Activated CD4-positive, alpha-beta T cell treated with anti-CD3 and anti-CD28 coated beads, Interleukin-2, amount 10 ng/mL, durations not matched to agents 7 days and 5 days (primary cell): Measurements from ENCODE around the gene LRP1. TPM values are rescaled to one million over a fixed set of nuclear protein-coding genes. Genes with fewer than 3 reads are reported as not detected.
A peak's percentile ranks its signal among the peaks of the same experiment; 100 is the strongest.

Experiments
- CTCF ChIA-PET: fragments of 350-600 bp; sonication (Branson Sonifier 250); formaldehyde crosslinking; loops from one replicate; lab custom pipeline; 2021; ENCODE audit warnings: antibody characterized with exemption; lab: Charles Lee
- POLR2A ChIA-PET: fragments of 350-600 bp; sonication (Branson Sonifier 250); formaldehyde crosslinking; loops from one replicate; lab custom pipeline; 2021; ENCODE audit warnings: antibody characterized with exemption; lab: Charles Lee
- DNase-seq: peaks from one replicate; pipeline ENCODE4 v3.0.0-alpha.2; 2020
- H3K27ac Mint-ChIP-seq: one replicate; pipeline ENCODE4 v1.8.0; 2021; ENCODE audit warnings: mild to moderate bottlenecking, moderate library complexity, mixed read lengths
- H3K27me3 Mint-ChIP-seq: one replicate; pipeline ENCODE4 v1.8.0; 2021; ENCODE audit warnings: mixed read lengths
- H3K36me3 Mint-ChIP-seq: one replicate; pipeline ENCODE4 v1.8.0; 2021; ENCODE audit warnings: low read depth, mixed read lengths
- H3K4me1 Mint-ChIP-seq: one replicate; pipeline ENCODE4 v1.8.0; 2021; ENCODE audit warnings: mixed read lengths
- H3K4me3 Mint-ChIP-seq: one replicate; pipeline ENCODE4 v1.8.0; 2021; ENCODE audit warnings: mild to moderate bottlenecking, moderate library complexity, mixed read lengths
- H3K9me3 Mint-ChIP-seq: one replicate; pipeline ENCODE4 v1.8.0; 2021; ENCODE audit warnings: mixed read lengths
- total RNA-seq, 2 experiments: library from RNA; stranded (reverse); gene quantifications; one replicate each; pipeline ENCODE4 v1.2.3, GENCODE V29; 2021

LRP1 gene
- total RNA-seq, 2 experiments from 2014 or later = 0.94 TPM

GRCh38 chr12:57154804-57155434 lies 26.6 kb downstream of the LRP1 start:
- Mint-ChIP-seq H3K4me1 (peaks cover 14% of the 10 kb centered on the region), H3K4me3 (no peak overlapping the region), H3K27ac (no peak overlapping the region), H3K36me3 (no peaks in the 10 kb centered on the region), H3K27me3 (no peaks in the 10 kb centered on the region), H3K9me3 (no peaks in the 10 kb centered on the region)
- no peak for DNase-seq
- ChIA-PET POLR2A (no interaction called here), CTCF (no interaction called here)

- H3K36me3 Mint-ChIP-seq = no peaks in the 10 kb centered on the region
- H3K4me1 Mint-ChIP-seq = peaks cover 14% of the 10 kb centered on the region
- no peaks in the 10 kb centered on the region for H3K9me3 Mint-ChIP-seq
- H3K27ac Mint-ChIP-seq = no peak overlapping the region
- no peak for DNase-seq
- no peak overlapping the region for H3K4me3 Mint-ChIP-seq
- ChIA-PET POLR2A (no interaction called here), CTCF (interaction anchor here (1.0 to 2.1 kb wide), 2 partner anchors 27 to 86 kb away, joined by 3 to 7 read pairs; partner anchors contain the start of gene LRP1)
- no peaks in the 10 kb centered on the region for H3K27me3 Mint-ChIP-seq
Observed at GRCh38 chr12:57156701-57157403, 28.6 kb downstream of the LRP1 start.

GRCh38 chr12:57157588-57158173 lies 29.4 kb downstream of the LRP1 start:
- Mint-ChIP-seq H3K27ac (no peak overlapping the region), H3K4me1 (peaks cover 14% of the 10 kb centered on the region), H3K4me3 (no peak overlapping the region), H3K9me3 (no peaks in the 10 kb centered on the region), H3K27me3 (no peaks in the 10 kb centered on the region), H3K36me3 (no peaks in the 10 kb centered on the region)
- ChIA-PET POLR2A (no interaction called here), CTCF (interaction anchor here (1.0 to 2.1 kb wide), 5 partner anchors 25 to 85 kb away, joined by 3 to 7 read pairs (median 4); partner anchors contain the start of gene LRP1)
- peak; percentile 11 for DNase-seq

DNA sequence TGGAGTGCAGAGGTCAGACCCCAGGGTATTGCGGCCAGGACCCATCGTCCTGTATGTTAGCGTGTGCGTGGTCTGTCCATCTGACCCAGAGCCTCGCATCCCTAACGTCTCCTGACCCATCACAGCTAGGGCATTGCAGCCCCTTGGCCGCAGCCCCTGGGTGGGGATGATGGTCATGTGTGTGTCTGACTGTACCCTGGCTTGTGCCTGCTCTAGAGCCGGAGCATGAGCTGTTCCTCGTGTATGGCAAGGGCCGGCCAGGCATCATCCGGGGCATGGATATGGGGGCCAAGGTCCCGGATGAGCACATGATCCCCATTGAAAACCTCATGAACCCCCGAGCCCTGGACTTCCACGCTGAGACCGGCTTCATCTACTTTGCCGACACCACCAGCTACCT lies 29.9 kb downstream of the LRP1 start:
- Mint-ChIP-seq H3K4me1 (peaks cover 14% of the 10 kb centered on the region), H3K27ac (no peak overlapping the region), H3K4me3 (no peak overlapping the region), H3K9me3 (no peaks in the 10 kb centered on the region), H3K27me3 (no peaks in the 10 kb centered on the region), H3K36me3 (no peaks in the 10 kb centered on the region)
- ChIA-PET CTCF (interaction anchor here (1.1 to 2.1 kb wide), 4 partner anchors 25 to 34 kb away, joined by 3 to 7 read pairs (median 4); partner anchors contain the start of gene LRP1), POLR2A (no interaction called here)
- DNase-seq = no peak

DNA sequence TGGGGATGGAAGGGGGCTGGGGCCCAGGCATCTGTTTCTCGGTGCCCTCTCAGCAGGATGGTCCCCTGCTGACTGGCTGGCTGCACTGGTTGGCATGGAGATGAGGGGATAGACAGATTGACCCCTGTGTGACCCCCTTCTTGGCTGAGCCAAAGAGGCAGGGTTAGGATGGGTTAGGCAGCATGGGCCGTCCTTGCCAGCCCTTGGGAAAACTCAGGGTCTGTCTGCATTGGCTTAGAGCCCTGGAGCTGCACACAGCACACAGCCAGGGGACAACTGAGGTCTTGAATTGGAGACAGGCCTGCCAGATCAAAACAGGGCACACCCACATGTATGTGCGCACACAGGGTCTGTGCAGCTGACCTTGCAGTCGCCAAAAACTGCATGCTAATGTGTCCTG lies 30.4 kb downstream of the LRP1 start:
- H3K4me1 Mint-ChIP-seq = peaks cover 14% of the 10 kb centered on the region
- H3K27ac Mint-ChIP-seq = no peak overlapping the region
- no peak overlapping the region for H3K4me3 Mint-ChIP-seq
- DNase-seq = no peak
- CTCF ChIA-PET = interaction anchor here (1.1 to 2.1 kb wide), 3 partner anchors 25 to 34 kb away, joined by 3 to 7 read pairs (median 4); partner anchors contain the start of gene LRP1
- H3K36me3 Mint-ChIP-seq = no peaks in the 10 kb centered on the region
- H3K27me3 Mint-ChIP-seq = no peaks in the 10 kb centered on the region
- POLR2A ChIA-PET = no interaction called here
- no peaks in the 10 kb centered on the region for H3K9me3 Mint-ChIP-seq

- POLR2A ChIA-PET = no interaction called here
- no peaks in the 10 kb centered on the region for H3K27me3 Mint-ChIP-seq
- H3K9me3 Mint-ChIP-seq = no peaks in the 10 kb centered on the region
- CTCF ChIA-PET = interaction anchor here (1.1 to 1.4 kb wide), 2 partner anchors 10 to 35 kb away, joined by 3 to 5 read pairs; no protein-coding TSS in a partner anchor
- no peak for DNase-seq
- peaks cover 14% of the 10 kb centered on the region for H3K4me1 Mint-ChIP-seq
- no peak overlapping the region for H3K27ac Mint-ChIP-seq
- no peaks in the 10 kb centered on the region for H3K36me3 Mint-ChIP-seq
- no peak overlapping the region for H3K4me3 Mint-ChIP-seq
Observed at GRCh38 chr12:57159311-57159710, 31.0 kb downstream of the LRP1 start.

GRCh38 chr12:57160040-57160439 lies 31.8 kb downstream of the LRP1 start:
- POLR2A ChIA-PET = no interaction called here
- H3K27me3 Mint-ChIP-seq = no peaks in the 10 kb centered on the region

GRCh38 chr12:57160741-57161140 lies 32.5 kb downstream of the LRP1 start:
- ChIA-PET CTCF (interaction anchor here (1.7 kb wide), 1 partner anchor 13 kb away, joined by 6 read pairs; no protein-coding TSS in a partner anchor), POLR2A (no interaction called here)
- no peak for DNase-seq
- peaks cover 14% of the 10 kb centered on the region for H3K4me1 Mint-ChIP-seq
- H3K4me3 Mint-ChIP-seq = no peak overlapping the region
- H3K36me3 Mint-ChIP-seq = no peaks in the 10 kb centered on the region
- H3K27ac Mint-ChIP-seq = no peak overlapping the region
- no peaks in the 10 kb centered on the region for H3K27me3 Mint-ChIP-seq
- H3K9me3 Mint-ChIP-seq = no peaks in the 10 kb centered on the region

More at GRCh38 chr12:57160040-57160439, 31.8 kb downstream of the LRP1 start:
- CTCF ChIA-PET = interaction anchor here (0.6 to 1.7 kb wide), 4 partner anchors 10 to 783 kb away, joined by 3 to 6 read pairs (median 4); no protein-coding TSS in a partner anchor
- Mint-ChIP-seq H3K4me3 (no peak overlapping the region), H3K4me1 (peaks cover 14% of the 10 kb centered on the region), H3K36me3 (no peaks in the 10 kb centered on the region), H3K27ac (no peak overlapping the region), H3K9me3 (no peaks in the 10 kb centered on the region)
- no peak for DNase-seq

GRCh38 chr12:57161491-57161890 lies 33.2 kb downstream of the LRP1 start:
- ChIA-PET CTCF (no interaction called here), POLR2A (no interaction called here)
- no peak for DNase-seq
- H3K27ac Mint-ChIP-seq = no peak overlapping the region
- H3K4me1 Mint-ChIP-seq = peaks cover 14% of the 10 kb centered on the region
- no peaks in the 10 kb centered on the region for H3K36me3 Mint-ChIP-seq
- no peaks in the 10 kb centered on the region for H3K9me3 Mint-ChIP-seq
- no peaks in the 10 kb centered on the region for H3K27me3 Mint-ChIP-seq
- H3K4me3 Mint-ChIP-seq = no peak overlapping the region

DNA sequence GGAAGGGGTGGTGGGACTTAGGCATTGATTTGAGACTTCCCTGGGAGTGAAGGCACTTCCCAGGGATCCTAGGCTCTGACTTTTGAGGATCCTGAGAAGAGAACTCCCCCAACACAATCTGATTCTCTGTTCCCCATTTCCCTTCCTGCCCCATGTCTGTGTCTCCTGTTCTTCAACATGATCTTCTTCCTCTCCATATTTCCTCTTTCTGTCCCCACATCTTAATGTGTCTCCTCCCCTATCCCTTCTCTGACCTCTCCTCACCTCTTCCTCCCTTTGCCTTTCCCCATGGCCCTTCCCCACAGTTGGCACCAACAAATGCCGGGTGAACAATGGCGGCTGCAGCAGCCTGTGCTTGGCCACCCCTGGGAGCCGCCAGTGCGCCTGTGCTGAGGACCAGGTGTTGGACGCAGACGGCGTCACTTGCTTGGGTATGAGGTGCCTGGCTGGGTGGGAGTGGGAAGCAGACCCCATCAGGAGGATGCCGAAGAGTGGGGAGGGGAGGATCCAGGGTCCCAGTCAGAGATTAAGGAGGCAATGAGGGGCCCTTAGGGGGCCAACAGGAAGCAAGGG lies 34.4 kb downstream of the LRP1 start:
- H3K4me1 Mint-ChIP-seq = peaks cover 7% of the 10 kb centered on the region
- DNase-seq = no peak
- CTCF ChIA-PET = no interaction called here
- POLR2A ChIA-PET = no interaction called here
- H3K4me3 Mint-ChIP-seq = no peak overlapping the region
- no peaks in the 10 kb centered on the region for H3K36me3 Mint-ChIP-seq
- H3K9me3 Mint-ChIP-seq = no peaks in the 10 kb centered on the region
- H3K27me3 Mint-ChIP-seq = no peaks in the 10 kb centered on the region
- no peak overlapping the region for H3K27ac Mint-ChIP-seq

DNA sequence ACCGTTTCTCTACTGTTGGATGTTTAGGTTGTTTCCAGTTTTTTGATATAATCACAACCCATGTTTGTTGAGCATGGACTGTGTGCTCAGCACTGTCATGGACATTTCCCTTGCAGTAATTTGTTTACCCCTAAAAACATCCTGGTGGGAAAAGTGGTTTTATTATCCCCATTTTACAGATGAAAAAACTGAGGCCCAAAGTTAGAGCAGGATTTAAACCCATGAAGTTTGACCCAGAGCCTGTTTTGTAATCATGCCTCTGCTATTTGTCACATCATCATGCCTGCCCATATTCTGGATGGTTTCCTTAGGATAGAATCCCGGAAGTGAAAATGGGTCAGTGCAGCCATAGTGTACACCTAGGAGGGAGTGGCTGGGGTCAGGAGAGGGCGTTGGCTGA lies 36.2 kb downstream of the LRP1 start:
- ChIA-PET CTCF (no interaction called here), POLR2A (no interaction called here)
- Mint-ChIP-seq H3K27me3 (no peaks in the 10 kb centered on the region), H3K4me1 (no peaks in the 10 kb centered on the region), H3K4me3 (no peak overlapping the region), H3K27ac (no peak overlapping the region), H3K36me3 (no peaks in the 10 kb centered on the region), H3K9me3 (no peaks in the 10 kb centered on the region)
- DNase-seq = no peak

DNA sequence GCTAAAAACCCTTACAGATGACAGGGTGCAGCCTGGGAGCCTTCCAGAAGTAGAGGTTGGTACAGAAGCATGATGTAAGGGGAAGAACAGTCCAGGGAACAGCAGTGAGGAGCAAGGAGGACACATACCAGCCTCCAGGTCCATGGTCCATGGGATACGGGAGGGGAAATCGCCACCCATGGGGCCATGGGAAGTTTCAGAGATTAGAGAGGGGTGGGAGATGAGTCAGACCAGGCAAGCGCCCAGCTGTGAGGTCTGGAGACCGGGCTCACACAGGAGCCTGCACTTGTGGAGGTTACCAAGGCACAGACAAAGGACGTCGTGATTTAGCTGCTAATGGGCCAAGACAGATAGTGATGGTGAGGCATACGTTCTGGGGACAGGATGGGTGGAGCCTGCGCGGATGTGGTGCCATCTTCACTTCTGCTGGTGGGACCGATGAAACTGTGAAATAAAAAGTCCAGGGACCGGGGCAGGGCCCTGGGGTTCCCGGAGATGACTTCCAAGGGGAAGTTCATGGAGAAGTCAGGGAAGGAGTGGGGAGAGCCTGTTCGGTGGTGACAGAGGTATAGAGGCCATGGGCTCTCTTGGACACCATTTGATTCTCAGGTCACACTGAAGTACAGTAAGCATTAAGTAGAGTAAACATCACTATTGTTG lies 36.8 kb downstream of the LRP1 start:
- DNase-seq = no peak
- CTCF ChIA-PET = no interaction called here
- H3K4me3 Mint-ChIP-seq = no peak overlapping the region
- no peaks in the 10 kb centered on the region for H3K9me3 Mint-ChIP-seq
- H3K36me3 Mint-ChIP-seq = no peaks in the 10 kb centered on the region
- H3K27me3 Mint-ChIP-seq = no peaks in the 10 kb centered on the region
- H3K27ac Mint-ChIP-seq = peak overlapping the region; percentile 14
- no peaks in the 10 kb centered on the region for H3K4me1 Mint-ChIP-seq
- POLR2A ChIA-PET = no interaction called here
